COLO829 (cell line): ENCODE measurements around the gene HTR1E.
"Not testable (repeated sequence)": the region's sequence is repeated elsewhere in the genome, so short reads cannot be mapped to it uniquely, and the experiment has no call there.

ENCODE experiments used
- DNase-seq: peaks from one replicate; pipeline ENCODE4 v3.0.0; 2012; ENCODE audit warnings: low spot score

HTR1E gene, protein sequence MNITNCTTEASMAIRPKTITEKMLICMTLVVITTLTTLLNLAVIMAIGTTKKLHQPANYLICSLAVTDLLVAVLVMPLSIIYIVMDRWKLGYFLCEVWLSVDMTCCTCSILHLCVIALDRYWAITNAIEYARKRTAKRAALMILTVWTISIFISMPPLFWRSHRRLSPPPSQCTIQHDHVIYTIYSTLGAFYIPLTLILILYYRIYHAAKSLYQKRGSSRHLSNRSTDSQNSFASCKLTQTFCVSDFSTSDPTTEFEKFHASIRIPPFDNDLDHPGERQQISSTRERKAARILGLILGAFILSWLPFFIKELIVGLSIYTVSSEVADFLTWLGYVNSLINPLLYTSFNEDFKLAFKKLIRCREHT

DNA sequence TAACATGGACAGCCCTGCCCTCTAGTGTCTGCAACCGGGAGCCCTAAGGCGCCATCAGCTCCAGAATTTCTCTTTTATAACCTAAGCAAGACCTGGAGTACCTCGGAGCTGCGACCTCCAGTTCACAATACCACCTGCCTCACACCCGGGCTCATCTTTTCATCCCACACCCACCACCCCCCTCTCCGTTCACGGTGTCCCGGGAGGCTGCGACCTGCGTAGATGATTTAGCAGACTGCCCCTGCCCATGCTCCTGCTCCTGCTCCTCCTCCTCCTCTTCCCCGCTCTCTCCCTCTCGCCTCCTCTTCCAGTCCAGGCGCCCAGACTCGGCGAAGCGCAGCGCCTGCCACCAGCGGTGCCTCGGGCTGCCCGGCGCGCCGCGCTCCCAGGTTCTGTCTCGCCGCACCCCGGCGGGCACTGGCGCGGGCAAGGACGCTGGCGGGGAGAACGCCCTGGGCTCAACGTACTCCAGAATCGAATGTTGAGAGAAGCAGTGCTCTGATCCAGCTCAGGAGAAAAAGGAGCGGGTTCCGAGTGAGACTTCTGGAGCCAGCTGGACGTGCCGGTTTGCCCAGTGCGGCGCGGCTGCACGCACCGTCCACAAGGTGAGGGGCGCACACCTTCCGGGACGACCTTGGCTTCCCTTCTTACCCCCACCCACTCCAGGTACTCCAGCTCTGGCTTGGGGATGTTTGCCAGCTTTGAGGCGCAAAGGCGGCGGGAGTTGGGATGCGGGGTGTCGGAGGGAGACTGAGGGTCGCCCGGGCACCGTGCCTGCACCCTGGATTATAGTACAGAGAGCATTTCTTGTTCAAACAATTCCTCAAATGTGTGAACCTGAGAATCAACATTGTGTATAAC lies at the start of gene HTR1E:
TSS of gene HTR1E (plus strand) at position 310 of the 861 bp plus-strand sequence. CDS start 77,807 bp downstream, outside the sequence.
- peak; percentile 21 for DNase-seq

DNA sequence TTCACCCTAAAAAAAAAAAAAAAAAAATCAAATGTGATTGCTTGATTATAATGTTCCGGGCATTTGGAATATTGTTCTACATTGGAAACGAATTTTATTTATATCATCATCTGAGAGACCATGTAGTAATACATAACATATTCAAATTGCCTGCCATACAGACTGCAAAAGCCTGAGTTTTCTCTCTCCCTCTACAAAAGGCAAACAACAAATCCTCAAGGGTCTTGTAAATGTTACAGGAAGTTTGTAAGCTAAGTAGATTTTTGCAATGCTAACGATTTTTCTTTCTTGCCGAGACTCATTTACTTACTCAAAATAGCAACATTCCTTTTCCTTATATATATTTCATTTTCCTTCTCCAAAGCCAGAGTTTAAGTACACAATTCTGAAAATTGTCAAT lies 49.0 kb upstream of the HTR1E start:
- DNase-seq = no peak

DNA sequence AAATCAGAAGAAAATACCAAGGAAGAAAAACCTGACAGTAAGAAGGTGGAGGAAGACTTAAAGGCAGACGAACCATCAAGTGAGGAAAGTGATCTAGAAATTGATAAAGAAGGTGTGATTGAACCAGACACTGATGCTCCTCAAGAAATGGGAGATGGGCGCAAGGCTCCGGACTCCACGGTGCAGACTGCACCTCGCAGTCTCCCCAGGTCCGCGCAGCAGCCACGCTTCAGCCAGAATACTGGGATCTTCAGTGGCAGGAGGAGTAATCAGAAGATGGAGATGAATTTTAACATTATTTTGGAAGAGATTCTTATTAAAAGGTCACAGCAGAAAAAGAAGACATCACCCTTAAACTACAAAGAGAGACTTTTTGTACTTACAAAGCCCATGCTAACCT lies 40.1 kb upstream of the HTR1E start:
- not testable (repeated sequence) for DNase-seq

DNA sequence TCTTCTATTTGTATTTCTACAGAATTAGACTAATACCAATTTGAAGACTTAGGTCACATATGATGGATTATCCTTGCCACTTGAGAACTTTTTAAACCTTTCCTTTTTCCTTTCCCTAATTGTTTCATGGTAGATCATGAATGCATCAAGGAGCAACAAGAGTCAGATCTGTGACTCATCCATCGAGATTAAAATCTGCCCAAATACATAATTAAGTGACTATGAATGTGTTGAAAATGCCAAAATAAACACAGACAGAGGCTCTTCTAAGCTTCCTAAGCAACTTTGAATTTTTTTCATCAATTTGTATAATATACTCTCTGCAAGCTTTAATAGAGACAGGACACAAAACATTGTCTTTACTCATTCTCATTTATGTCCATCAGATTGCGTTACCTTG lies 23.5 kb upstream of the HTR1E start:
- DNase-seq = no peak

DNA sequence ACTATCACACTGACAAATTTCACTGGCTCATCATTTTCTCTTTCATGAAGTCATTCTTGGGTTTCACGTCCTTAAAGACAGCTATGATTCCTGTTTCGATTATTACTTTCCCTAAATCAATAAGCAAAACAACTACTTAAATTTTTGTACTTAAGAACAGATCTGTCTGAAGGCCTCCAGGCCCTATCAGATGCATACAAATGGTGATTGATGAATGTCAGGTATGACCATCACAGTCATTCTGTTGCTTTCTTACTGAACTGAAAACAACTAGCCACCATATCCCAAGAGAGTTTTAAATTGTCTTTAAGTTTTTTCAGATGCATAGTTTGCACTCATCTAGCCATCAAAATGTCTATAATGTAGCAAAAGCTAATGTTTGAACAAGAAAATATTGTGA lies 20.9 kb upstream of the HTR1E start:
- no peak for DNase-seq

DNA sequence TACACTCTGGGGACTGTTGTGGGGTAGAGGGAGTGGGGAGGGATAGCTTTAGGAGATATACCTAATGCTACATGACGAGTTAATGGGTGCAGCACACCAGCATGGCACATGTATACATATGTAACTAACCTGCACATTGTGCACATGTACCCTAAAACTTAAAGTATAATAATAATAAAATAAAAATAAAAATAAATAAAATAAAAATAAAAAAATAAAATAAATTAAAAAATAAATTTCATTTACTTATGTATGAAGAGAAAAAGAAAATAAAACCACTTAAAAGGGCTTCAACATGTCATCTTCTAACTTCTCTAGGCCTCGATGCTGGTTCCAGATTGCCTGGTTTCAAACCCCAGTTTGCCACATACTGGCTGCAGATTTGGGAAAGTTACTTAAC lies 10.2 kb upstream of the HTR1E start:
- DNase-seq = not testable (repeated sequence)

DNA sequence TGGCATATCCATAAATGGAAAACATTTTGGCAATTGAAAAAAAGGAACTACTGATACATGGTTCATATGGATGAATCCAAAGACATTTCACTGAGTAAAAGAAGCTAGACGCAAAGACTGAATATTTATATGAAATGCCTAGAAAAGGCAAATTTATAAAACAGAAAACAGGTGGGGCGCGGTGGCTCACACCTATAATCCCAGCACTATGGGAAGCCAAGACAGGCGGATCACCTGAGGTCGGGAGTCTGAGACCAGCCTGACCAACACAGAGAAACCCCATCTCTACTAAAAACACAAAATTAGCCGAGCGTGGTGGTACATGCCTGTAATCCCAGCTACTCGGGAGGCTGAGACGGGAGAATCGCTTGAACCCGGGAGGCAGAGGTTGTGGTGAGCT lies 9.5 kb upstream of the HTR1E start:
- not testable (repeated sequence) for DNase-seq

DNA sequence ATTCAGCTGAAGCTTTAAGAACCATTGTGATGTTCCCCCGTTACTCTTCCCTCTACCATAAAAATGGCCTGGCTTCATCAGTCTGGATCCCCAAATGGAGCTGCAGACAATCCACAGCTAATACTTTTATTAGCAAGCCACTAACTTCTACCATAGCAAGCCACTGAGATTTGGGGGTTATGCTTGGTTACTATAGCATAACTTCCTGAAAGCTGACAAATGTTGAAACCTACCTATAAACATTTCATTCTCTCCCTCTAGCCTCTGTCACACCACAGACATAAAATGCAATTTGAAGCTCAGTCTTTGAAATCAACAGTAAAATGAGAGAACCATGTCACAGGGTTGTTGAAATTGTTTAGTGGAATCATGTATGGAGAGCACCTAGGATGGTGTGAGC lies 3.0 kb upstream of the HTR1E start:
- DNase-seq = no peak

DNA sequence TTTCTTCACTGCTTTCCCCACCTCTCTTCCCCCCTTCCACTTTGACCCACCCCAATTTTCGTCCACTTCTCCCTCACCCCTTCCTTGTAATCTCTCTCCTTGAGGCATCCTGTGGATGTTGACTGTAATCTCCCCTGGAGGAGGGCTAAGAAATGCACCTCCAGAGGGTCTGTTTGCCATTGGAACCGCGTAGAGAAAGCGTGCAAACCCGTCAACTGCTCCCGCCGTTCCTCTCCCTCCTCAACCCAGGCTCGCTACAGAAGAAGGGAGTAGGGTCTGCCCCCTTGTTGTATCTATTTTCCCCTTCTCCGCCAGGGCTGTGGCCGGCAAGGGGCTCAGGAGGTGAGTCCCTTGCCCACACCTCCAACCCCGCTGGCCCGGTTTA lies 502 bp upstream of the HTR1E start:
- no peak for DNase-seq

DNA sequence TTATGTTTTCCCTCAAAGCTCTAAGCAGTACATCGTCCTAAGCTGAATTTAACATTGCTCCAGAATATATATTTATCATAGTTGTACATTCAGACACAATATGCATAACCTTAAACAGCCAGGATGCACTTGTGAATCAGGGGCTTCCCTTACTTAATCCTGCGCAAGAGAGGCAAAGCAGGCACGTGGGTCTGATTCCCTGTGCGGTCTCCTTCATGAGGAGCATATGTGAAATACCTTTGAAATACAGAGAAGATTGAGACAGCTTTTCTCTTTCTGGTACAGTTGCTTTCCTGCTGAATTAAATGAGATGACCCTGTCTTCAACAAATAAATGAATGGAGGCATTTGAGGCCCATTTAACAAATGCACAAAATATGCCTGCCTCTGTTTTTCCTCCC lies 1.5 kb downstream of the HTR1E start:
- DNase-seq = no peak

DNA sequence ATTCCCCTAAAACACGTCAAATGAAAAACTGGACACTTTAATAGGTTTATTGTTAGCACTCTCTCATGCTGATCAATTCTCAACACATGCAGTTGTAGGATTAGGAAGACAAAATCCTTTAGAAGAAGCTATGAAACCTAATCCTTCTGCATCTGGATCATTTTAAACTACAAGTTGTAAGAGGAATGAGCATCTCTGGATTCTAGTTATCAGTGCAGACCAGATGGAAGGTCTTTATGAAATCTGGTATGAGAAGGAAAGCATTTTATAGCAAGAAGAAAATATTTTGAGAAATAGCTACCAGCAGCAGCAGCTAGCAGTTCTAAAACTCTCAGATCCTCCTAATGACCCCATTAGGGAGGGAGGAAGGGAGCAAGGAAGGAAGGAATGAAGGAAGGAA lies 4.1 kb downstream of the HTR1E start:
- no peak for DNase-seq

DNA sequence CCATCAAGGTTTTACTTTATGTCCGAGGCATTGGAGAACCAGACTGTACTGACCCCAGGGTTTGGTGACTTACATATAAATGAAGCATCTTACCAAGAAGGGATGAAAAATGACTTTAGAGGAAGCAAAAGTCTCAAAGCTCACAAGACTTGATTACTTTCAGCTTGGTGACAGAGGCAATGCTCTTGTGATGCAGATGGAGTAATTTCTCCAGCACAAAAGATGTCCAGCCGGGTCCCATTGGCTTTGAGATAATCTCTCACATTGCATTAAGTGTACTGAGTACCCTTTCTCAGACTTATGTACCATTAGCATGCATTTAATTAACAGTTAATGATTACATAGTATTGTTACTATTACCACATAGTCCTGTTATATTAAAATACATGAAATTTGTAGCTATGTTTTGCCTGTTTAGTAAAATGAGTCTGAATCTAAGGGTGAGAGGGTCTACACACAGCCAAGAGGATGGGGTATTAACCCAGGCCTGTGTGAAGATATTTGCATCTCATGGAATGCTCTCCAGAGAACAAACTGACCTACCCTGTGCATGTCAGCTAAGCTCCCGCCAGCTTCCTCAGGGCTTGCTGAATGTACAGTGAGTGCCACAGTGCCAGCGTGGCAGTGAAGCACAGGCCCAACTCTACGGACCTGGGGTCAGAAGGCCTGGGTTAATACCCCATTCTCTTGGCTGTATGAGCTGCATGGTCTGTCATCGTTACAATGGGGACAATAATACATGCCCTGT lies 5.6 kb downstream of the HTR1E start:
- DNase-seq = no peak

DNA sequence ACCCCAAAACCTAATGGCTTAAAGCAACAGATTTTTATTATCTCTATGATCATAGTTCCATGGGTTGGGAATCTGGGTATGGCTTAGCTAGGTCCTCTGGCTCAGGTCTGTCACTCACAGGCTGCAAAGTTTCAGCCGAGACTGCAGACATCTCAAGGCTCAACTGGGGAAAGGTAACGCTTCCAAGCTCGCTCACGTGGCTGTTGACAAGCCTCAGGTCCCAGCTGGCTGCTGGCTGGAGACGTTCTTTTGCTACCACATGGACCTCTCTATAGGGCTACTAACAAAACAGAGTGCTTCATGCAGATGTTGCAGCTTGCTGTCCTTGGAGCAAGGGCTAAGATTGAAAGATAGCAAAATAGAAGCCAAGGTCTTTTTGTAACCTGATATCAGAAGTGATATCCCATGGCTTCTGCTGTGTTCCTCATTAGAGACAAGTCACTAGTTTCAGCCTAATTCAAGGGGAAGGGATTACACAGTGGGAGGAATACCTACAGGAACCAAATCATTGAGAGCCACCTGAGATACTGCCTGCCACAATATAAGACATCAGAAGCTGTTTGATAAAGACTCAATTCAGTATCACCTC lies 6.6 kb downstream of the HTR1E start:
- no peak for DNase-seq

DNA sequence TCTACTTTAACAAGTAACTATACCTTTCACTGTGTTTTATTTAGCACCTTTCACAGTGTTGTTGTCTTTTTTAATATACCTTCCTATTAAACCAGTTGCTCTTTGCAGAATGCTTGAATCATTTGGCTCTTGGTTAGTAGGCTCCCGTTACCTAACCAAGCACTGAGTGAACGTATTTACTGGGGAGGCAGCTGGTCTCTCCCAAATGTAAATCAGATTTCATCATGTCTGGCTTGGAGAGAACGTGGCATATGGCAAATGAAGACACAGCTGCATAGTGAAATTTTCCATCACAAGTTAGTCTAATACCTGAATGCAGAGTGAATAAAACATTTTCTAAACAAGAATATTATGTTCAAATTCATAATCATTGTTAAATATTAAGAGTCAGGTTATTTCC lies 12.4 kb downstream of the HTR1E start:
- DNase-seq = no peak

DNA sequence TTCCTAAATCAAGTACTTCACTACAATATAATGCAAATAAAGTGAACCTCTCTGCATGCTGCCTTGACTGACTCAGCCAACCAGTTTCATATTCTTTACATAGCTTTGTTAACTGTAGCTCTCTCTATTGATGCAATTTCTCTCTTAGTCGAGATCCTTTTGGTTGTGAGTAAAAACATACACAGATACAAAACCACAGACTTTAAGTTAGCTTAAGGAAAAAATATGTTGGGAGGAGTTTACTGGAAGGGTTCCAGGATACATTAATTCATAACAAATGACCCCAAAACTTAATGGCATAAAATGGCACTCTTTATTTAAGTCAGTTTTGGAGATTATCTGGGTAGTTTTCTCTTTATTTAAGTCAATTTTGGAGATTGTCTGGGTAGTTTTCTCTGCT lies 15.7 kb downstream of the HTR1E start:
- DNase-seq = no peak

DNA sequence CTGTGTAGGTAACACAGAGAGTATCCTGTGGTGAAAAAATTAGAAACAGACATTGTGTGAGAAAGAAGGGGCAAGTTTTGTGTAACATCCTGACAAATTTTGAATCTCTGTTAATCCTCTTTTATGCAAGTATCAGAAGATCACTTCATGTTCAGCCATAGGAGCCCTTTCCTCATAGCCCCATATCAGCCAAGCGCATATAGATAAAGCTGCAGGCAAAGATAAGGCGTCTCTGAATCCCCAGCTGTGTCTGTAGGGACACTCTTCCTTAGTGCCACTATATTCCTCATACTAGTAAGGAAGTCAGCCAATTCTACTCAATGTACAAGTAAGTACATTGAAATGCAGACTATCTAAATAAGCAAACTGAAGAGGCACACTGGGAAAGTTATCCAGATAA lies 22.3 kb downstream of the HTR1E start:
- DNase-seq = no peak

DNA sequence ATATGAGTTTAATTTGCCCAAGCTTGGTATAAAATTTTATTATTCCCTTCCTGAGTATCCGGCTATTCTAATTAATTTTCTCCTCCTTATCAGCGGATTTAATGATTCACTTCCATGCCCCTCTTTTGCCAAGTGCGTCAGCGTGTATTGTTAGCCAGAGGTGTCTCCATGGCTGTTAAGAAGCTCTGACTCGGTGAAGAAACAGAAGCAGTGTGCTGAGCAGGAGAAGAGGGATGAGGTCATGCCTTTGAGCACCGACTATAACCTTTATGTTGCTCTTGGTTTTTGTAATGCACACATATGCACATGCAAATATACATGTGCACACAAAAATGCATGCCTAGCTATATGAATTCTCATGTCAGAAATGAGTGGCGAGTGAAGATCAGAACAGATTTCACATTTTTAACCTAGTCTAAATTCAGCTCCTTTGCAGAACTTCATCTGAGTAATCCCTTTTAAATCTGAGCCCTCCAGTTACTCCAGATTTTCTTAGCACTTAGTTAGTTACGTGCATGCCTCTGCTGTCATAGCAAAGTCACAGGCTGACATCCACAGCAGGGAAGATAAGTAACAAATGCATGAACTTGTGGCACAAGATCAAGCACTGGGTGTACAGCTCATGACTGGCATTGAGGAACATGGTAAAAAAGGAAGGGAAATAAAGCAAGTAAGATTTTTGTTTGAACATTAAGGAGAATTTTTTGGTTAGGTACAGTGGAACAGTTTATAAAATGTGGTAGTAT lies 24.3 kb downstream of the HTR1E start:
- no peak for DNase-seq

DNA sequence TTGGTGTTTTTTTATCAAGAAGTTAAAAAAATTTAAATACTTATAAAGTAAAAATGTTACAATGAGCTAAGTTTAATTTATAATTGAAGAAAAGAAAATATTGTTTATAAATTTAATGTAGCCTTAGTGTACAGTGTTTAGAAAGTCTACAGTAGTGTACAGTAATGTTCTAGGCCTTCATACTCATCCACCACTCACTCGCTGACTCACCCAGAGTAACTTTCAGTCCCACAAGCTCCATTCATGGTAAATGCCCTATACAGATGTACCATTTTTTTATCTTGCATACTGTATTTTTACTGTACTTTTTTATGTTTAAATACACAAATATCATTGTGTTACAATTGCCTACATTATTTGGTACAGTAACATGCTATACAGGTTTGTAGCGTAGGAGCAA lies 26.0 kb downstream of the HTR1E start:
- no peak for DNase-seq

DNA sequence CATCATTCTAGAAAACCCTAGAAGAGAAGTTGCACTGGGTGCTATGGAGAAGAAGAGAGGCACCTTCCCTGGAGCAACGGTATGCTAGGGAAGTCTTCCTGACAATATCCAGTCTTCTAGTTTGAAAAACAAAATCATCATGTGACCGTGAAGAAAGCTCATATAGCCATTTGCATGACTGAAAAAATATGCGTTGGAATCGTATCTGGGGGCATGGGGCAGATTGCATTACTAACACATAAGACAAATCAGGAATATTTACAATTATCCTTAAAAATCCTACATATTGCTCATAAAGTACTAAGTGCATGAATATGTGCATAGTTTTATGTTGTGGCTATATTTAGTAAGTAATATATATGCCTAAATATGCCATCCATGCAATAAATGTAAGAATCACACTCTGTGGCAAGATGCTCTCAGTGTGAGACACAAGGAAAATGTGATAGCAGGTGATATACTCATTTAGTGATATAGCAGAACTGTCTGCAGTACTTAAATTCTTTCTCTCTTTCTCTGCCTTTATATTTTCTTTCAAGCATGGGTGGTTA lies 26.8 kb downstream of the HTR1E start:
- no peak for DNase-seq

DNA sequence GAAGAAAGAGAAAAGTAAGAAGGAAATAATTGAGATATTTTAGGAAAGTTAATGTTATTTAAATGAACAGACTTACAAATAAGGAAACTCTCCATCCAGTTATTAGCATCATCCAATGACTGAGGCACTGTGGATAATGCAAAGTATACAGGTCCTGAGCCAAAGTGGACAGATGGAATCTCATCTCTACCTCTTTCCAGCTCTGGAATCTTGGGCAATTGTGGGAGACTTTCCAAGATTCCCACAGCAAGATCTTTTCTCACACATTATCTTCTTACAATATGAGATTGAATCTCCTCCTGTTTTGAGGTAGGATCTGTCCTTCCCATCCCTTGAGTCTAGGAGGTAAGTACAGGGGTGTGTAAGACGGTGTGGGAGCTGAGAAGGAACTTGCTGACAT lies 28.9 kb downstream of the HTR1E start:
- no peak for DNase-seq

DNA sequence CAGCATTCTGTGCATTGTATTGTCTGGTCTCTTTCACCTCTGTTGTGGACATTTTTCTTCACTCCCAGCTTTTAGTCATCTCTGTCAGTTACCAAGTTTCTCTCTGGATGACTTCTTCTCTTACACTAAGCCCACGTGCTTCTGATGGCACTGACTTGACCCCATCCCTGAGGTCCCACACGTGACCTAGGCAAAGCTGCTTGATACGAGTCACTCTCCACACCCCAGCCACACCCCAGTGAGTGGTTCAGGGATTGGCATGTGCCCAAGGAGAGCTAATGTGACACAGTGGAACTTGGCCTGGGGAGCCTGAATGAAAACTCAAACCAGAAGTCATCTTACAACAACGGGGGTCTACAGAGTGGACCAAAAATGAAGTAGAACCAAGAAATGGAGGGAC lies 32.2 kb downstream of the HTR1E start:
- DNase-seq = no peak
